Stomach (tissue), 4 donors: ENCODE results near the gene CHST11.

Source experiments
- CTCF ChIP-seq, 7 experiments: fragments of 450-650 bp in 4 of 7; fragments of 200-600 bp in 3 of 7; sonication (generic) in 3 of 7; IDR thresholded peaks; one replicate each; pipeline ENCODE4 v1.5.1; 2016 to 2019; ENCODE audit warnings: antibody characterized with exemption in 7 of 7, control low read depth in 2 of 7, mild to moderate bottlenecking in 1 of 7
- EP300 ChIP-seq: sonication (generic); formaldehyde crosslinking; IDR thresholded peaks from one replicate; pipeline ENCODE4 v1.6.1; 2017; ENCODE audit warnings: antibody characterized with exemption
- POLR2A ChIP-seq, 4 donors: fragments of 450-650 bp; IDR thresholded peaks; one replicate each; pipeline ENCODE4 v1.6.1; 2016; ENCODE audit warnings: antibody characterized with exemption in 4 of 4, control low read depth in 2 of 4, mild to moderate bottlenecking in 1 of 4, moderate library complexity in 1 of 4

GRCh38 chr12:104435765-104436164 is 21.0 kb upstream of the CHST11 start:
- TF ChIP-seq CTCF (IDR thresholded peaks at IDR 0.05) (no peak), POLR2A (IDR thresholded peaks at IDR 0.05) (no peak), EP300 (no peak)
